Vagina (tissue), 2 donors: ENCODE measurements around the gene IQSEC1.

Experiments
- POLR2A ChIP-seq, 2 donors: fragments of 450-650 bp; IDR thresholded peaks; one replicate each; pipeline ENCODE4 v1.6.1; 2017; ENCODE audit warnings: antibody characterized with exemption in 2 of 2, mild to moderate bottlenecking in 2 of 2, moderate library complexity in 2 of 2
- POLR2AphosphoS5 ChIP-seq, 2 donors: sonication (generic); formaldehyde crosslinking; IDR thresholded peaks; one replicate each; pipeline ENCODE4 v1.9.0; 2017; ENCODE audit warnings: antibody characterized with exemption in 2 of 2, mild to moderate bottlenecking in 2 of 2, low read depth in 1 of 2; ENCODE audit not compliant: insufficient read depth in 1 of 2
- TF ChIP-seq, protein P1 (sequence below), 3 experiments: fragments of 450-650 bp in 2 of 3; fragments of 200-600 bp in 1 of 3; sonication (generic) in 1 of 3; IDR thresholded peaks; one replicate each; pipeline ENCODE4 v1.5.1; 2017 to 2019; ENCODE audit warnings: antibody characterized with exemption in 3 of 3, mild to moderate bottlenecking in 2 of 3, moderate library complexity in 2 of 3

DNA sequence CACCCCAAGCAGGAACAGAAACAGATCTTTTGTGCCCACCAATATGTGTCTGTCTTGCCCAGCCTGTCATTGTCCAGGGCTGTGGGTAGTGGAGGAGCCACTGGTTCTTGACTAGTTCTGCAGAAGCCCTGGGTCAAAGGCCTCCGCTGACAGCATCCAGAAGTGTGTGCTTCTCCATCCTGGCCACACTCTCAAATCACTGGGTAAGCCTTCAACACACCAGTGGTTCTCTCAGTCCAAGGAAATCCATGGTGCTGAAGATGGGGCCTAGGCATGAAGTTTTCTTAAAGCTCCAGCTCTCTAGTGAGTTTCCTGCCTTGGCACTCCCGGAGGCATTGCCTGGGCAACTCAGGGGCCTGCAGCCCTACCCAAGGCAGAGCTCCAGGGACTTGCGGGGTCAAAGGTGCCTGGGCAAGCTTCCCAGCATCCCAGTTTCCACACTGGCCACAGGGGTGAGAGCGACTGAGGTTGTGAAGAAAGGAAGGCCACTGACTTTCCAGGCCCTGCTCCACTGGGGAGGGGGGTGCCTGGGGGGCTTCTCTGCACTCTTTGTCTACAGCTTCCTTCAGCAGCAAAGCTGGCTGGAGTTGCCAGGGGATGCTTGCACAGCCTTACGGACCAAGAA is 193.9 kb downstream of the IQSEC1 start:
- TF ChIP-seq POLR2AphosphoS5 (IDR thresholded peaks at IDR 0.05; ENCODE audit: insufficient read depth in 1 of 2, low read depth in 1 of 2) (no peak), POLR2A (IDR thresholded peaks at IDR 0.05) (no peak)
- TF ChIP-seq, protein P1, sequence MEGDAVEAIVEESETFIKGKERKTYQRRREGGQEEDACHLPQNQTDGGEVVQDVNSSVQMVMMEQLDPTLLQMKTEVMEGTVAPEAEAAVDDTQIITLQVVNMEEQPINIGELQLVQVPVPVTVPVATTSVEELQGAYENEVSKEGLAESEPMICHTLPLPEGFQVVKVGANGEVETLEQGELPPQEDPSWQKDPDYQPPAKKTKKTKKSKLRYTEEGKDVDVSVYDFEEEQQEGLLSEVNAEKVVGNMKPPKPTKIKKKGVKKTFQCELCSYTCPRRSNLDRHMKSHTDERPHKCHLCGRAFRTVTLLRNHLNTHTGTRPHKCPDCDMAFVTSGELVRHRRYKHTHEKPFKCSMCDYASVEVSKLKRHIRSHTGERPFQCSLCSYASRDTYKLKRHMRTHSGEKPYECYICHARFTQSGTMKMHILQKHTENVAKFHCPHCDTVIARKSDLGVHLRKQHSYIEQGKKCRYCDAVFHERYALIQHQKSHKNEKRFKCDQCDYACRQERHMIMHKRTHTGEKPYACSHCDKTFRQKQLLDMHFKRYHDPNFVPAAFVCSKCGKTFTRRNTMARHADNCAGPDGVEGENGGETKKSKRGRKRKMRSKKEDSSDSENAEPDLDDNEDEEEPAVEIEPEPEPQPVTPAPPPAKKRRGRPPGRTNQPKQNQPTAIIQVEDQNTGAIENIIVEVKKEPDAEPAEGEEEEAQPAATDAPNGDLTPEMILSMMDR (IDR thresholded peaks at IDR 0.05), result no peak
